Retinal pigment epithelial cell (primary cell): ENCODE results near the gene RPTOR.
"Not testable (repeated sequence)": the region's sequence is repeated elsewhere in the genome, so short reads cannot be mapped to it uniquely, and the experiment has no call there.

Experiments used
- DNase-seq: peaks from one replicate; pipeline ENCODE4 v3.0.0-alpha.2; 2010; ENCODE audit warnings: low read depth
- H3K4me3 ChIP-seq: 2 replicates; pipeline ENCODE4 v1.5.1; 2011; ENCODE audit warnings: mild to moderate bottlenecking, low read length, control low read depth, moderate library complexity
- CTCF ChIP-seq: conservative IDR thresholded peaks from 2 replicates; pipeline ENCODE4 v1.5.1; 2011; ENCODE audit warnings: low read depth, low read length, control low read depth, inconsistent platforms

Gene RPTOR

DNA sequence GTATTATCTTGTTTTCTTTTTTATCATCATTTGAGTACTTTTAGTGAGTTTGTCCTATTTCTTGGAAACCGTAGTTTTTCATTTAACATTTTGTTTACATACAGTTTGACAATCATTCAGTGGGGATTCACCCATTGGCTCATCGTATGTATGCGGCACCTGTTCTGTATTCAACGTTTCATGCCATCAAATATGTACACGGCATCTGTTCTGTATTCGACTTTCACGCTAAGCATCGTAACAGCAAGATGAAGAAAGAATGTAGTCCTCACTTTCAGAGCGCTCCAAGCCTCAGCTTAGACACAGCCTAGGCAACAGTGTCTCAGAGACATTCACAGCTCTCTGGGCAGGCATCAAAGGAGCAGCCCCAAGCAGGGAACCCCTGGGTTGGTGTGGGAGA lies 269.9 kb downstream of the RPTOR start:
- no peak overlapping the region for H3K4me3 ChIP-seq
- TF ChIP-seq CTCF = no peak
- DNase-seq = no peak

DNA sequence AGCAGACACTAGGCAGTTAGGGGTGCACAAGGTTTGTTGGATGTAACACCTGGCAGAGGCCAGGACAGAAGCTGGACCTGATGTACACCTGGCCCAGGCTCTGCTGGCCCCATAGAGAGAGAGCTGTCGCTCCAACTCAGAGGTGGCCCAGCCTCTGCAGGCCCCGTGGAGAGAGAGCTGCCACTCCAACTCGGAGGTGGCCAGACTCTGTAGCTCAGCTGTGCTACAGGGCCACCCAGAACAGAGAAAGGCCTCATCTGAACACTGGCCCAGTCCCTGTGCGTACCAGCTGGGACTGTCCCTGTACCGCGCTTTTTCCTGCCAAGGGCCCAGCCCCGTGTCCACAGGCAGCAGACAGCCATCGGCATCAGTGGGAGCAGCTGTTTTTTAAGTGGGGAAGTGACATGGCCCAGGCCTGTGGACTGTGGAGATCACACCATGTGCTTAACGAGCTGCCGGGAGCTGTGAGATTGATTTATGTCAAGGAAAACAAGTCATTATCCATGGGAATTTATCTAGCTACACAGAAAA lies 270.6 kb downstream of the RPTOR start:
- TF ChIP-seq CTCF = no peak
- no peak overlapping the region for H3K4me3 ChIP-seq
- no peak for DNase-seq

DNA sequence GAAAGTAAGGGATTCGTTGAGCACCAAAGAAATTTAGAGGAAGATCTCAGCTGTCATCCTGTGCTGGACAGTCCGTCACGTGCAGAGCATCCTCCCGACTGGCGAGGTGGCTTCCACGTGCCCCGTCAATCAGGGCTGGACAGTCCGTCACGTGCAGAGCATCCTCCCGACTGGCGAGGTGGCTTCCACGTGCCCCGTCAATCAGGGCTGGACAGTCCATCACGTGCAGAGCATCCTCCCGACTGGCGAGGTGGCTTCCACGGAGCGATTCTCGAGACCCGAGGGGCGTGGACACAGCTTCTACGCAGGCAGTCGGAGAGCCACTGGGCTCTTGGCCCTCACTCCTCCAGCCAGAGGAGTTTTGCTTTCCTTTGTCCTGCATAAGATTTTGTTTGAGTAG lies 271.1 kb downstream of the RPTOR start:
- H3K4me3 ChIP-seq, DNase-seq: not testable (repeated sequence)

- no peak overlapping the region for H3K4me3 ChIP-seq
- DNase-seq = no peak
Measured at GRCh38 chr17:80816241-80817103, 271.8 kb downstream of the RPTOR start.

DNA sequence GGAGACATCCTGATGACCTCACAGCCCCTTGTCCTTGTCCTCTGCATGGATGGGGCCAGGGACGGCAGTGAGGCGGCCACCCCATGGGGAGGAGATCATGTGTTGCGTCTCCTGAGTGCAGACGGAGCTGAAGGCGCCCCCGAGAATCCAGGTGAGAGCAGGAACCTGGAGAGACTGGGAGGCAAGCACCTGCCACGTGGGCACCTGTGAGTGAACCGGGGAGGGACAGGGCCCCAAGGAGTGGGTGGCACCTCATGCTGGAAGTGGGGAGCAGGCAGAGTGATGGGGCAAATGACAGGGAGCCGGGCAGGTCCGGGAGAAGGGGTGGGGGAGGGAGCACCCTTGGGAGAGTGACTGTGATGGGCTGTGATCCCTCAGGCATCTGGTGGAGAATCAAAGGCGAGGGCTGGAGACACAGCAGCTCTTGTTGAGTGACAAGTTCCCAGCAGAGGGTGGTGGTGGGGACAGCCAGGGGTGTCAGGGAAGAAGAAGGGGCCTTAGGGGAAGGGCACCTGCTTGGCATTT lies 272.7 kb downstream of the RPTOR start:
- TF ChIP-seq CTCF = no peak
- H3K4me3 ChIP-seq = no peak overlapping the region
- DNase-seq = no peak

More at GRCh38 chr17:80816241-80817103, 271.8 kb downstream of the RPTOR start:
- TF ChIP-seq CTCF = no peak

DNA sequence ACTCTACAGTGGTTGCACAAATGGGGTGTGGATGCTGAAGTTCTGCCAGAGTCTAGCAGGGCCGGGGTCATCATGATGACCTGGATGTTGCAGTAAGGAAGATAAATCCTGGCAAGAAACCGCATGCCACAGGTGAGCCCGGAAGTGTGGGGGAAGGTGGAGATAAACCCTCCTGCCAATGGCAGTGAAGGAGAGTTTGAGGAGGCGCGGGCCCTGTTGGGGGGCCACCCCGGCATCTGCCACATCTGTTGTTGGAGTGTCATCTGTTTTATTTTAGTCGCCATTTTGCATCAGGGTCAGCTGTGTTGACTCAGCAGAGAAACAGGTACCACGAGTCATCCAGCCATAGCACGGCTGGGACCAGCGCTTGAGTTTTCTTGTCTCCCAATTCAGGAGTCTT lies 273.2 kb downstream of the RPTOR start:
- H3K4me3 ChIP-seq = no peak overlapping the region
- TF ChIP-seq CTCF = no peak
- no peak for DNase-seq

GRCh38 chr17:80818871-80819270 lies 274.2 kb downstream of the RPTOR start:
- DNase-seq = no peak
- no peak overlapping the region for H3K4me3 ChIP-seq
- no peak for TF ChIP-seq CTCF
